GM18526 (cell line): ENCODE data around the gene VPS4B.

Experiments used
- POLR2A ChIP-seq: IDR thresholded peaks from 3 replicates; pipeline ENCODE4 v1.6.1; 2011; ENCODE audit not compliant: insufficient read length; ENCODE audit errors: extremely low read depth

VPS4B gene

DNA sequence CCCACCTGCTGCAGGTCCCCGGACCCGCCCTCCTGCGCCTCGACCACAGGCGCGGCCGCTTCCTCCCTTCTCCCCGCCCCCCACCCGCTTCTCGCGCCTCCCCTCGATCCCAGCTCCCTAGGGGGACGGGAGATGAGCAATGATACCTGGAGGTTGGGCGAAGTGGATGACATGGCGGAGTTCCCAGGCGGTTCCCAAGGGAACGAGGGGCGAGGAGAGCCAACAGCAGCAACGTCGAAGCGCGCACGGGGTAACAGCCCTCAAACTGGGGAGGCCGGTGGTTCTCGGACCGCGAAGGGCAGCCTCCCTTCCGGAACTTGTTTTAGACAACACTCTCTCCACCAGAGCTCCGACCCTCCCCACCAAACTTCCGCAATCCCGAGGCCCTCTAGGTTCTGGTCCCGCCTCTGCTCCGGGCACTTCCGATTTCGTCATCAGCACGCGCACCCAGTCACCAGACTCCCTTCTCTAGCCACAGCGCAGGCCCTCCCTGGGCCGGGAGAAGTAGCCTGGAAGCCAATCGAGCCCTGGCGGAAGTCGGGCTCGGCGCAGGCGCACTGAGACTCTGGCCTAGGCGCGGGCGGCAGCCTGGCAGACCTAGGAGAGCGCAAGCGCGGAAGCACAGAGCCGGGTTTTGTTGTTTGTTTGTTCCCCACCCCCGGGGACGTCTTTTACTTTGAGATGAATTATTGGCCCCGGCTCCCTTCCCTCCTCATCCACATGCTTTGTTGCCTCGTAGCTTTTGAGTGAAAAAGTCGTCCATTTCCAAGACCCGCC, at the start of gene VPS4B:
Gene VPS4B (minus strand): TSS at position 390 of the 777 bp plus-strand sequence. CDS start 217 bp downstream, at position 173.
- TF ChIP-seq POLR2A, result peak; percentile 78

DNA sequence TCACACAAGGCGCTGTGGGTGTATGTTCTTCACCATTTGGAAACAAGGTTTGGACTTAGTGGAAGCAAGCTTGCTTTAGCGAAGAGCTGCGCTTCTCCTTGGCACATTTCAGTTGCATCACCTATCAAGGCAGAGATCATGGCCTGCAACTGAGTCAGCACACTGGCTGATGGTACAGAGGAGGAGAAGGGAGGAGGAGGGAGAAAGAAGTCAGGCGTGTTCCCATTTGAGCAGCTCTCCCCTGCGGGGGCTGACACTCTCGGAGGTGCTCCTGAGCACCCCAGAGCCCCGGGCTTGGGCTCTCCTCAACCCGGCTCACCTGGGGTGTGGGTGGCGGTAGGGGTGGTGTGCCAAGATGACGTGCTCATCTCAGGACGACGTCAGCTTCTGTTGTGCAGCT, 48.5 kb upstream of the VPS4B start:
- no peak for TF ChIP-seq POLR2A

DNA sequence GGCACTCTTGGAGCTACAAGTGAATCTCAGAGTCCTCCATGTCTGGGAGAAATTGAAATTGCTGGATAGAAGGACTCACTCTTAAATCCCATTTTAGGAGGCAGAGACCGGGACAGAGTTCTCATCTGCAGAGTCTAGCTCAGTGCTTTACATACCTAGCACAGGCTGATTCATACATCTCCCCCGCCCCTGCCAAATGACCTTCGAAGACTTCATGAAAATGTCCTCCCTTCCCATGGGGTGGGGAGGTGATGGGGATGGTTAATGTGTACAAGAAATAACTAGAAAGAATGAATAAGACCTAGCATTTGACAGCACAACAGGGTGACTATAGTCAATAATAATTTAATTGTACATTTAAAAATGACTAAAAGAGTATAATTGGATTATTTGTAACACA, 46.3 kb upstream of the VPS4B start:
- TF ChIP-seq POLR2A, result no peak

DNA sequence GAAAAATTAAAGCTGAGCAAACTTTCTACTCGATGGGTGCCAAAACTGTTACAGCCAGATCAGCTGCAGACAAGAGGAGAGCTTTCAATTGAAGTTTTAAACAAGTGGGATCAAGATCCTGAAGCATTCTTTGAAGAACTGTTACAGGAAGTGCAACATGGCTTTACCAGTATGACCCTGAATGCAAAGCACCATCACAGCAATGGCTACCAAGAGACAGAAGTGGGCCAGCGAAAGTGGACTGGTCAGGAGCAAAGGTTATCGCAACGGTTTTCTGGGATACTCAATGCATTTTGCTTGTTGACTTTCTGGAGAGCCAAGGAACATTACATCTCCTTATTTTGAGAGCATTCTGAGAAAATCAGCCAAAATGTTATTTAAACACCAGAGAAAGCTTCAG, 45.4 kb upstream of the VPS4B start:
- no peak for TF ChIP-seq POLR2A

GRCh38 chr18:63465059-63465458, 42.8 kb upstream of the VPS4B start:
- no peak for TF ChIP-seq POLR2A

DNA sequence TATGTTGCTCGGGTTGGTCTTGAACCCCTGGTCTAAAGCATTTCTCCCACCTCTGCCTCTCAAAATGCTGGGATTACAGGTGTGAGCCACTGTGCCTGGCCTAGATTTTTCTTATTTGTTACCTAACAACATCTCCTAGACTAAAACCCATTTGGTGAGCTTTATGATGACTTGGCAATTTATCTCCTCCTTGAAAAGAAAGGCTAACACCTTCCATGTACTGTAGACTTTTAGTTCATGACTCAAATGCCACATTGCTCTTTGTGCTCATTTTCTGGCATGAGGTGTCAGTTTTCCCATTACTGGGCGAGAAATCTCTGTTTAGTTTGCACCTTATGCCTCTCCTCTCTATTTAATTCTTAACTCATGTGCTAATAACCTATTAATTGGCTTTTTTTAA, 42.2 kb upstream of the VPS4B start:
- TF ChIP-seq POLR2A, result no peak

GRCh38 chr18:63460414-63460813, 38.1 kb upstream of the VPS4B start:
- TF ChIP-seq POLR2A, result no peak

DNA sequence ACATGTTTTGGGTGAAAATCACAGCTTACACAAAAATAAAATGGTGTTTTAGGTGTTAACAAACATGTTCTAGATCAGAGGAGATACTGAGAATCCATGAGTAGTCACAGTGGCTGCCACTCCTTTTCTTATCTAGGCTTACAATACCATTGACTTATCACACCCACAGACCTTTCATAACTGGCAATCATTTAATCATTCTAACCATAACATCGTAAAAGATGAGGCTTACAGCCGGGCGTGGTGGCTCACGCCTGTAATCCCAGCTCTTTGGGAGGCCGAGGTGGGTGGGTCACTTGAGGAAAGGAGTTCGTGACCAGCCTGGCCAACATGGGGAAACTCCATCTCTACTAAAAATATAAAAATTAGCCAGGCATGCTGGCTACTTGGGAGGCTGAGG, 35.7 kb upstream of the VPS4B start:
- no peak for TF ChIP-seq POLR2A

DNA sequence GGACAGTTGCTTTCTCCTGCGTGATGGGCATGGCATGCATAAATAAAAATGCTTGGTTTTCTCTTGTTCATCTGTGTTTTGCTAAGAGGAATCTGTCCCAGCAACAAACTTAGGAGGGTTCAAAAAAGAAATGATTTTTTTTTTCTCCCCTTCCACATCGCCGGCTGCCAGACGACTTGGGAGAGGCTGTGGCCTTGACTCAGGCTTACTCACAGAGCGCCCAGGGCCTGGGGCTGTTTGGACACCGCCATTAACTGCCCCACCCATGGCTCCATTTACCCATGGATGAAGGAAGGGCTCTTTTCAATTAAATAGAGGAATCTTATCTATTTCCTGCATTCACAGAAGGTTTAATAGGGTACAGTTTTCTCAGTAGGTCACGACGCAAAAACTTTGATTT, 32.2 kb upstream of the VPS4B start:
- TF ChIP-seq POLR2A, result no peak

DNA sequence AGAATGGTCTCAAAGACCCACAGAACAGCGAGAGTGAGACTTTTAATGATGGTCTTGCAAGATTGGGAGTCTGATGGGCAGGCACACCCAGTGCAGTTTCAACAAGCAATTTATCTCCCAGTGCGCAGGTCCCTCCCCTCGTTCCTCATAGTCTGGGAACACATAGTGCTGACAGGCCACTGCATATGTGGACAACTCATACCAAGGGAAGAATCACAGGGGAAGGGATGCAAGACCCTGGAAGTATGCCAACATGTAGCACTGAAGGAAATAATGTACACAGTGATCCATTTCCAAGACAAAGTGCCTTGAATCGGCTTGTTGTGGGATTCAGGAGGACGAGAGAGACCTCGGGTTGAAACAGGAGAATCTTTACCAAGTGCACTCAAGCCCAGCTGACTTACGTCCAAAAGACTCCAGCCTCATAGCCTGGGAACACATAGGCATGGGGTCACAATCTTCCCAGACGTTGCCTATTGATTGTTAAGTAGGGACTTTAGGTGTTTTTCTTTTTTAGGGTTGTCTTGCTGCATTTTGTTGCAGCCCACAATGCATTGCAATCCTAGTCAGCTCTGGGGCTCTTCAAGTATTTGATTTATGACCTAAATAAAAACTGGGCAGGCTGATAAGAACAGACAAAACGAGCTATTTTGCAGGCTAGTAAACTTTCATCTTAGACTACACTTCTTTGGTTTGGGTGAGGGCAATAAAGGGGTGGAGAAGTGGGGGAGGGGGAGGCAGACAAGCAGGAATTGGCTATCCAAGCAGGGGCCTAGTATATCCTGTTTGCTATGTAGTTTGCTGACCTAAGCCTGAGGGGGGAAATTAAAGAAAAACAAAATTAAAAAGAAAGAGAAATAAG, 29.8 kb upstream of the VPS4B start:
- TF ChIP-seq POLR2A, result no peak

DNA sequence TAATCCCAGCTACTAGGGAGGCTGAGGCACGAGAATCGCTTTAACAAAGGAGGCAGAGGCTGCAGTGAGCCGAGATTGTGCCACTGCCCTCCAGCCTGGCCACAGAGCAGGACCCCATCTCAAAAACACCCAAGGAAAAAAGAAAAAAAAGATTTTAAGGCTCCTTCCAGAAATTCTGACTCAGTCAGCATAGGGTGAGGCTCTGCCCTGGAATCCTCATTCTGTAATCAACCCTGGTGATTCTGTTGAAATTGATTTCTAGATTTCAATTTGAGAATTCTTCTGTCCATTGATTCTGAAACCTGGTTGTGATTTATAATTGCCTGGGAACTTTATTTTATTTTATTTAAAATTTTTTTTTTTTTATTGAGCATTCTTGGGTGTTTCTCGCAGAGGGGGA, 27.1 kb upstream of the VPS4B start:
- TF ChIP-seq POLR2A, result no peak

DNA sequence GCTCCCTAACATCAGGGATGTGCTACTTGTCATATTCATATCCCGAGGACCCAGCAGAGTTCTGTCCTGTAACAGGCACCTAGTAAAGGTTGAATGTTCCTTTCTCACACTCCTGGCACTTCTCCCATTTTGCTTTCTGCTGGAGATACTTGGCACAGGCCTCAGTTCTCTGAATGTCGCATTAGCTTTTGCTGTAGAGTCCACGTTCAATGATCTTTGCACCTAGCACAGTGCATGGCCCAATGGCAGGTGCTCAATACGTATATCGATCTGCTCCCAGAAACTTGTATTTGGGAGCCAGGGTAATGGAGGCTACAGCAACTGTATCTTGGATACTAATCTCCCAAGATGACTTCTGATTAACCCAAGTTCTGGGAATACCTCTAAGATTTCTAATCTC, 24.8 kb upstream of the VPS4B start:
- TF ChIP-seq POLR2A, result no peak

DNA sequence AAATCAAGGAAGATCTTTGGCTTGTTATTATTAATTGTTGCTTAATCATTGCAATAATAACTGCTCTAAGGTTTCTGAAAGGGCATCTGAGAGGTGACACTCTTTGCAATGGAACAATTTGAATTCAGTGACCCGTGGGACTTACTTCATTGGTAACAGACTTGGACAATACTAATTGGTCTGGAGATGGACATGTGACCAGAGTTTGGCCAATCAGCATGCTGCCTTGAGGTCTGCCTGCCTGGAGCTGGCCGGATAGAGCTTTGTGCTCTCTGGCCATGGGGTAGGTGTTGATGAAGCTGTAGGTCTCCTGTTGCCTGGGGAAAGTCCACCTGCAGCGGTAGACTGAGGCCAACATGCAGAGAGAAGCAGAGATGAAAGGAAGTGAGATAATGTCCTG, 24.0 kb upstream of the VPS4B start:
- no peak for TF ChIP-seq POLR2A

DNA sequence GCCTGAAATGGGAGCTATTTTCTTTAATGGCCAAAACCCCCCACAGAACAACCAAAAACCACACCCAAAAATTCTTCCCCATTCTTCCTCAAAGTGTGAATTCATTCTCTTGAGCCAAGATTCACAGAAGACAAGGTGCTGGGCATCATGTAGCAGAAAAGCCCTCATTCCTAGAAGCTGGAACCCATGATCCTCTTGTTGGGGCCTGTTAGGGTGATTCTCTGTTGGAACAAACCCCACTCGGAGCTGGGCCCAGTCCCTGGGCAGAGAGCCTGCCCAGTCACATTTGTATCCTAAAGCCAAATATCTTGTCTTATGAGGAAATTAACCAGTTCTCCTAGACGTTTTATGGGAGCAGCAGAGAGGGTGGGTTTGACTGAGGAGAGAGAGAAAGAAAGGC, 22.8 kb upstream of the VPS4B start:
- no peak for TF ChIP-seq POLR2A

GRCh38 chr18:63444580-63444979, 22.3 kb upstream of the VPS4B start:
- no peak for TF ChIP-seq POLR2A

DNA sequence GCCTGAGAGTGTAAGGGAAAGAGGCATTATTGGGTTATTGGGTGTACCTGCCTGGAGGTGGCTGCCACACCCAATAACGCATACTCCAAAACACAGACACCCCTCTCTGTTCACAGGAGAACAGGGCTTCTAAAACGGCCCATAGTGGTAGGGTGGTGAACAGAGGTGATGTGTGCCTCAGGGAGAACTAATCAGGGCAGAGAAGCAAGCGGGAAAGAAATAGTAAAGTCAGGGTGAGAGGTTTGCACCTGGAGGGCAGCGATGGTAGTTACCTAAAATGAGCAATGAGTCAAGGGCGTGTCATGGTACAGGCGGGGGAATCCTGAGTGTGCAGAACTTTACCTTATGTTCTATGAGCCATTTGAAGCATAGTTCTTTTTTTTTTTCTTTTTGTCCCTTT, 21.6 kb upstream of the VPS4B start:
- no peak for TF ChIP-seq POLR2A

GRCh38 chr18:63440881-63441280, 18.6 kb upstream of the VPS4B start:
- no peak for TF ChIP-seq POLR2A

DNA sequence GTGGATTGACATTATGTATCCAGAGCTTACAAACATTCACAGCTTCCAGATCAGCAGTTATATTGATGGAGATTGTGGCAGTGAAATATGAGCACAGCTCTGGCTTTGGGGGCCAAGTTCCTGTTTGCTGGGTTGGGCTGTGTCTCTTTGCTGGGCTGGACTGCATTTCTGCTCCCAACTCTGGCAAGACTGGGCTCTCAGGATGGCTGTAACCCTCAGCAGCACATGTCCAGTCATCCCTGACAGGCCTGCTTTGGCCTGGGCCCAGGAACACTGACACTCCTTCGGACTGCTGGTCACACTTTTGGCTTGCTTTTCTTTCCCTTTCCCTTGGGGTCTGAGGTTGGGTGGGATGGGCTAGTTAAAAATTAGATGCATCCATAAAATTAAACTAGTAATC, 17.9 kb upstream of the VPS4B start:
- TF ChIP-seq POLR2A, result no peak
